IPS DF 19.7 (cell line): Measurements from ENCODE around the gene ZNF567.
"Not testable (repeated sequence)": the region's sequence is repeated elsewhere in the genome, so short reads cannot be mapped to it uniquely, and the experiment has no call there.

ENCODE experiments used
- DNase-seq: peaks from one replicate; pipeline ENCODE4 v3.0.0-alpha.2; 2013; ENCODE audit warnings: low read depth, low spot score

ZNF567 gene

GRCh38 chr19:36687214-36688056, at the start of gene ZNF567:
ZNF567 (plus strand) TSS chr19:36687612; CDS start chr19:36694868, 7,256 bp downstream.
- DNase-seq: peak; percentile 82

GRCh38 chr19:36638862-36639510, 48.4 kb upstream of the ZNF567 start:
- no peak for DNase-seq

- DNase-seq: no peak
Measured at GRCh38 chr19:36646746-36647145, 40.7 kb upstream of the ZNF567 start.

- no peak for DNase-seq
Measured at GRCh38 chr19:36652958-36653357, 34.5 kb upstream of the ZNF567 start.

- no peak for DNase-seq
Measured at GRCh38 chr19:36665832-36666231, 21.6 kb upstream of the ZNF567 start.

- DNase-seq: no peak
Measured at GRCh38 chr19:36668646-36669045, 18.8 kb upstream of the ZNF567 start.

- DNase-seq: no peak
Measured at GRCh38 chr19:36672368-36672767, 15.0 kb upstream of the ZNF567 start.

- no peak for DNase-seq
Measured at GRCh38 chr19:36674201-36674600, 13.2 kb upstream of the ZNF567 start.

GRCh38 chr19:36679455-36679854, 8.0 kb upstream of the ZNF567 start:
- no peak for DNase-seq

GRCh38 chr19:36685835-36686234, 1.6 kb upstream of the ZNF567 start:
- DNase-seq: no peak

- no peak for DNase-seq
Measured at GRCh38 chr19:36686365-36687213, 823 bp upstream of the ZNF567 start.

GRCh38 chr19:36688058-36688457, 646 bp downstream of the ZNF567 start:
- DNase-seq: no peak

GRCh38 chr19:36707134-36707533, 19.7 kb downstream of the ZNF567 start:
- DNase-seq: no peak

- no peak for DNase-seq
Measured at GRCh38 chr19:36709423-36709822, 22.0 kb downstream of the ZNF567 start.

- DNase-seq: no peak
Measured at GRCh38 chr19:36719687-36720556, 32.5 kb downstream of the ZNF567 start.

GRCh38 chr19:36736166-36736565, 48.8 kb downstream of the ZNF567 start:
- not testable (repeated sequence) for DNase-seq

- DNase-seq: no peak
Measured at GRCh38 chr19:36745870-36746269, 58.5 kb downstream of the ZNF567 start.

GRCh38 chr19:36747750-36748149, 60.3 kb downstream of the ZNF567 start:
- DNase-seq: no peak

- DNase-seq: no peak
Measured at GRCh38 chr19:36748431-36749275, 61.2 kb downstream of the ZNF567 start.

GRCh38 chr19:36749613-36750012, 62.2 kb downstream of the ZNF567 start:
- not testable (repeated sequence) for DNase-seq
